ENCODE measurements around the gene VPS54.

The VPS54 gene

DNA sequence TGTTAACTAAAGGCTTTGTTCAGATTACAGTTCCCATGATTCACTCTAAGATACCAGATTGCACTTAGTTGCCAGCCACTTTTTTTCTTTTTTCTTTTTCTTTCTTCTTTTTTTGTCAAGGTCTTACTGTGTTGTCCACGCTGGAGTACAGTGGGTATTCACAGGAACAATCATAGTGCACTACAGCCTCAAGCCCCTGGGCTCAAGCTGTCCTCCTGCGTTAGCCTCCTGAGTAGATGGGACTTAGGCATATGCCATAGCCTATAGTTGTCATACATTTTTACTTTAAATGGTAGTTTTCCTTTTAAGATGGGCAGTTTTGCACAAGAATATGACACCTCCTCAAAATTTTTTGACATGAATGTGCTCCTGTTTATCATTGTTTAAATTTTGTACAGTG is 175.4 kb downstream of the VPS54 start:
- DNase-seq (ENCODE audit: low spot score), result no peak

DNA sequence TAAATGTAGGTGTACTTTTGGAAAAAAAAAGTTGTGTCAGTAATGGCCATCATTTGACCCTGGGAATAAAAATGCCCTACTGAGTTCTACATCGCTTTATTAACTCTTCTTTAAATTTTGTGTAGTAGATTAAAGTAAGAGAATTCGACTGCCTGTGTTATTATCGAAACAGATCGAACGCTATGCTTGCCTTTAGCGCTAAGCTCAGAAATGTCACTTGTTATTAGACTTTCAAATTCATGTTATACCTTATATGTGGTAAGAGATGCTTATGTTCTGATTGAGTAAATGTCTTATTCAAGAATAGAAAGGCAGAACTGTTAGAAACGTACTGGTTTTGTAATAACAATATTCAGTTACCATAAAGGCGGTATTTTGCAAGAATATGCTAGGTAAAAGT is 176.1 kb downstream of the VPS54 start:
- DNase-seq (ENCODE audit: low spot score), result no peak

DNA sequence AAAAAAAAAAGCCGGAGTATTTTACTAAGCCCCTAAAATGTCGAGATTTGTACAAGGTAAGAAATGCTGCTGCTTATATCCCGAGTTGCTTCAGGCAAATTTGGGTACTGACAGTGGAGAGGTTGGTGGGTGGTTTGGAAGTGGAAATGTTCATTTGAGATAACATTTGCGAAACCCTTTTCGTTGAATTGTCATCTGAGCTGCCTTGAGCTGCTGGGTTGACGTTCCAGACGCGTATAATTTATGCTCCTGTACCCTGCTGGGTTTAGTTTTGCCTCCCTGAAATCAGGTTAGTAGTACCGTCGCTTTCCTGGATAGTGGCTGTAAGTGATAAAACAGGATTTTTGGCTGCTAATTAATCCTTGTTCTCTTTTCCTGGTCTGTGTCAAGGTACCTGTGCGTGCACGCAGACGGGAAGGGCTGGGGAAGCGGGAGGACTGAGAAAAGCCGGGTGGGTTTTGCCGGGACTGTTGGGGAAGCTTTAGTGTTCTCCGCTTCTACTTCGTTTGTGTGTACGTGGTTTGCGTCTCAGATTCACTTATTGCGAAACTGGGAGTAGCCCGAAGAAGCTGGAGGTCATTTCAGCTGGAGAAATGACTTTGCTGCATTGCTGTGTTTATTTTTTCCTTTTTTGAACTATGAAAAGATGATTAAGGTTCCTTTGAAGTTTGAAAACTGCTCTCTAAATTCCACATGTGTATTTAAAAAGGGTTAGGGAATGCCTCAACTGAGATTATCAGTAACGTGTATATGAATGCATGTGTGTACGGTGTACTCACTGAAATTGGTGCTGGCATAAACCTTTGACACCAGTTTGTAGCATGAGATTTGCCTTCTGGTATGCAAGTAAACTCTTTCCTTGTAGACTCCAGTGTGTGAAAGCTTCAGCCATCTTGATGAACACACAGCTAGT is 176.8 kb downstream of the VPS54 start:
- DNase-seq (ENCODE audit: low spot score), result peak; percentile 48
